ENCODE measurements around the gene XPR1.
"Not testable (repeated sequence)": the region's sequence is repeated elsewhere in the genome, so short reads cannot be mapped to it uniquely, and the experiment has no call there.

The XPR1 gene

GRCh38 chr1:180785291-180785690 lies 153.5 kb downstream of the XPR1 start:
- TF ChIP-seq CTCF (IDR thresholded peaks at IDR 0.05; ENCODE audit: control insufficient read depth, insufficient read depth, low read depth, low read length, missing control alignments): no peak

GRCh38 chr1:180785887-180786286 lies 154.1 kb downstream of the XPR1 start:
- DNase-seq (ENCODE audit: low read depth): no peak
- H3K4me3 ChIP-seq (ENCODE audit: control insufficient read depth, low read depth, low read length): no peak overlapping the region
- no peak for TF ChIP-seq CTCF (IDR thresholded peaks at IDR 0.05; ENCODE audit: control insufficient read depth, insufficient read depth, low read depth, low read length, missing control alignments)

More at GRCh38 chr1:180785291-180785690, 153.5 kb downstream of the XPR1 start:
- no peak for DNase-seq (ENCODE audit: low read depth)
- H3K4me3 ChIP-seq (ENCODE audit: control insufficient read depth, low read depth, low read length): no peak overlapping the region

- DNase-seq (ENCODE audit: low read depth): no peak
- TF ChIP-seq CTCF (IDR thresholded peaks at IDR 0.05; ENCODE audit: control insufficient read depth, insufficient read depth, low read depth, low read length, missing control alignments): no peak
- no peak overlapping the region for H3K4me3 ChIP-seq (ENCODE audit: control insufficient read depth, low read depth, low read length)
These were observed 154.8 kb downstream of the XPR1 start for GRCh38 chr1:180786624-180787023.

- no peak for DNase-seq (ENCODE audit: low read depth)
These were observed 155.9 kb downstream of the XPR1 start for GRCh38 chr1:180787628-180788307.

GRCh38 chr1:180789460-180789859 lies 157.6 kb downstream of the XPR1 start:
- no peak overlapping the region for H3K4me3 ChIP-seq (ENCODE audit: control insufficient read depth, low read depth, low read length)
- DNase-seq (ENCODE audit: low read depth): no peak
- no peak for TF ChIP-seq CTCF (IDR thresholded peaks at IDR 0.05; ENCODE audit: control insufficient read depth, insufficient read depth, low read depth, low read length, missing control alignments)

More at GRCh38 chr1:180787628-180788307, 155.9 kb downstream of the XPR1 start:
- TF ChIP-seq CTCF (IDR thresholded peaks at IDR 0.05; ENCODE audit: control insufficient read depth, insufficient read depth, low read depth, low read length, missing control alignments): no peak
- no peak overlapping the region for H3K4me3 ChIP-seq (ENCODE audit: control insufficient read depth, low read depth, low read length)

- not testable (repeated sequence) for DNase-seq (ENCODE audit: low read depth)
These were observed 159.3 kb downstream of the XPR1 start for GRCh38 chr1:180791152-180791551.

GRCh38 chr1:180791806-180792205 lies 160.0 kb downstream of the XPR1 start:
- H3K4me3 ChIP-seq (ENCODE audit: control insufficient read depth, low read depth, low read length): no peak overlapping the region
- no peak for TF ChIP-seq CTCF (IDR thresholded peaks at IDR 0.05; ENCODE audit: control insufficient read depth, insufficient read depth, low read depth, low read length, missing control alignments)
- no peak for DNase-seq (ENCODE audit: low read depth)

More at GRCh38 chr1:180791152-180791551, 159.3 kb downstream of the XPR1 start:
- H3K4me3 ChIP-seq (ENCODE audit: control insufficient read depth, low read depth, low read length): not testable (repeated sequence)
